ENCODE results near the gene OR6S1.

OR6S1 gene

GRCh38 chr14:20641591-20641990 is at the start of gene OR6S1:
OR6S1 (minus strand) TSS chr14:20641691; CDS start chr14:20641691, 0 bp downstream.
- DNase-seq (ENCODE audit: low read depth) = no peak

GRCh38 chr14:20690848-20691640 is 49.6 kb upstream of the OR6S1 start:
- peak; percentile 47 for DNase-seq (ENCODE audit: low read depth)

- no peak for DNase-seq (ENCODE audit: low read depth)
These were observed 46.8 kb upstream of the OR6S1 start, which contains the start of gene ANG for GRCh38 chr14:20688167-20688839. ANG (plus strand) TSS chr14:20688764; CDS start chr14:20693565, 4,801 bp downstream.

GRCh38 chr14:20687362-20688166 is 46.1 kb upstream of the OR6S1 start:
- DNase-seq (ENCODE audit: low read depth) = no peak

GRCh38 chr14:20686386-20687143 is 45.1 kb upstream of the OR6S1 start:
- DNase-seq (ENCODE audit: low read depth) = no peak

- DNase-seq (ENCODE audit: low read depth) = peak; percentile 53
These were observed 43.4 kb upstream of the OR6S1 start for GRCh38 chr14:20684662-20685456.

GRCh38 chr14:20683891-20684661 is 42.6 kb upstream of the OR6S1 start, which contains the start of gene RNASE4:
RNASE4 (plus strand) TSS chr14:20684560; CDS start chr14:20699372, 14,812 bp downstream.
- peak; percentile 68 for DNase-seq (ENCODE audit: low read depth)

GRCh38 chr14:20683125-20683890 is 41.8 kb upstream of the OR6S1 start:
- DNase-seq (ENCODE audit: low read depth) = peak; percentile 89

- peak; percentile 72 for DNase-seq (ENCODE audit: low read depth)
These were observed 41.1 kb upstream of the OR6S1 start for GRCh38 chr14:20682435-20683124.

- DNase-seq (ENCODE audit: low read depth) = no peak
These were observed 40.6 kb upstream of the OR6S1 start for GRCh38 chr14:20682127-20682434.

- DNase-seq (ENCODE audit: low read depth) = peak; percentile 83
These were observed 40.0 kb upstream of the OR6S1 start for GRCh38 chr14:20681348-20682126.

- no peak for DNase-seq (ENCODE audit: low read depth)
These were observed 39.4 kb upstream of the OR6S1 start for GRCh38 chr14:20680843-20681347.

GRCh38 chr14:20680363-20680762 is 38.9 kb upstream of the OR6S1 start:
- no peak for DNase-seq (ENCODE audit: low read depth)

- no peak for DNase-seq (ENCODE audit: low read depth)
These were observed 38.4 kb upstream of the OR6S1 start for GRCh38 chr14:20679907-20680306.

- no peak for DNase-seq (ENCODE audit: low read depth)
These were observed 34.6 kb upstream of the OR6S1 start for GRCh38 chr14:20676072-20676471.

GRCh38 chr14:20675669-20676068 is 34.2 kb upstream of the OR6S1 start:
- DNase-seq (ENCODE audit: low read depth) = no peak

GRCh38 chr14:20671597-20672283 is 30.2 kb upstream of the OR6S1 start:
- no peak for DNase-seq (ENCODE audit: low read depth)
